HuH-7 (cell line): ENCODE data around the gene SMIM26.

ENCODE experiments used
- DNase-seq: peaks from one replicate; pipeline ENCODE4 v3.0.0; 2011; ENCODE audit warnings: low spot score

Gene SMIM26

GRCh38 chr20:18585134-18585533 lies 17.9 kb downstream of the SMIM26 start:
- peak; percentile 42 for DNase-seq

DNA sequence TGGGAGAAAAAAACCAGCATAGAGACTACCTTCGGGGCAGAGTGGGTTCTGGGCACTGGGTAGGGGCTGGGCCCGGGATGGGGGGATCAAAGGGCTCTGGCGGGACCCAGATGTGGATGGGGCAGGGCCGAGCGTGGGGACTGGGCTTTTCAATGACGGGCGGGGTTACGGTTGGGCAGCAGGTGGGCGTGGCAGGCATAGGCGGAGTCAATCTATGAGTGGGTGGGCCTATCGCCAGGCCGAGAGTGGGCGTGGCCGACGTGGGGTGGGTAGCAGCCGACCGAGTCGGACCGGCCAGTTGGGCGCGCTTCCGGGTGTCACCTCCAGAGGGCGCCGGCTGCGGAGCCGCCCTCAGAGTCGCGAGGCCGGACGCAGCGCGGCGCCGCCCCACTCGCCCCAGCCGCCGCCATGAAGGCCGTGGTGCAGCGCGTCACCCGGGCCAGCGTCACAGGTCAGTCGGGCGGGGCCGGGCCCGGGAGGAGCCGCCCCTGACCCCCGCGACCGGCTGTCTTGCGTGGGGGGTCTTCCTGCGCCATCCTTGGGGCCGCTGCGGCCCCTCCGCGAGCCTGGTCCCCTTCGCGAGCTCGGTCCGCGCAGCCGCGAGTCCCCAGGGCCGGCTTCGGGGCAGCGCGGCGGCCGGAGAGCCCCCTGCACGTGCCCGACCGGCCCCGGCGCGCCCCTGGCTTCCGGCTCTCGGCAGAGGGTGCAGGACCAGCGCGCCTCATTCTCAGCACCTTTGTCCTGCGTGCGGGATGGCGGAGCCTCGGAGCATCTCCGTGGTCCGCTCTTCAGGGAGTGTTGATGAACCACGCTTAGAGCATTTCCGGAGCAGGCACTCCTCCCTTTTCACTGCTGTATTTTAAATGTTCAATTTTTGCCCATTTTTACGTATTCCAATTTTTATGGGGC lies 20.7 kb downstream of the SMIM26 start, which contains the start of gene DTD1:
Gene DTD1 (plus strand): TSS at position 390 of the 909 bp plus-strand sequence. CDS start 19 bp downstream, at position 409.
- DNase-seq, result peak; percentile 95

- peak; percentile 36 for DNase-seq
These were observed 21.3 kb downstream of the SMIM26 start for GRCh38 chr20:18588574-18588933.

- DNase-seq, result no peak
These were observed 22.9 kb downstream of the SMIM26 start for GRCh38 chr20:18589941-18590674.

DNA sequence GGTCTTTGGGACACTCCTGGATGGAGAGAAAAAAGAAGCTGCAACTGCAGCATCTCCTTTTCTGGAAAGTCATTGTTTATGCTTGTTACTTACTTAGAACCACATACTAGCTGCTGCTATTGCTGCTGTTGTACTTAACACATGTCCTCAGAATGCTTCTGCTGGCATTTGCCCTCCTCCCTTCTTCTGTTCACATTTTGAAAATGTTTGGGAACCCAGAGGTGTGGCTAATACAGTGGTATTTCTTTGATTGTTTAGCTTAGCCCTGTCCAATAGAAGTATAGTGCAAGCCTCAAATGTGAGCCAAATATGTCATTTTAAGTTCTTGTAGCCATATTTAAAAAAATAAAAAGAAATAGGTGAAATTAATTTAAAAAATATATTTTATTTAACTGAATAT lies 29.0 kb downstream of the SMIM26 start:
- no peak for DNase-seq

- no peak for DNase-seq
These were observed 42.5 kb downstream of the SMIM26 start for GRCh38 chr20:18609741-18610140.

DNA sequence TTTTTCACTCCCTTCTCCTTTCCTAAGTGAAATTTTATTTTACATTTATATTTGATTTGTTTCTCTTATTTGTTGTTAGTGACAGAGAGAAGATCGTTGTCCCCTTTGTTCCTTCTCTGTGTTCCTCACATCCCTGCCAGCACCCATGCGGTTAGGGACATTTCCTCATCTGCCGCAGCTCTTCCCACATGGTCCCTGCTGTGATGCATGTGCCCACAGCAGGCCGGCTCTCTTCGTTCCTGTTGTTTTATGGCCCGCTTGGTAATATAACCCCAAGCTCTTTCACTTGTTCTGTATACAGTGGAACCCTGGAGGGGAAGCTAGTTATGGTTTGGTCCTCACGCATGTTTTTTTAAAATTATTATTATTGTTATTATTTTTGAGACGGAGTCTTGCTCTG lies 44.3 kb downstream of the SMIM26 start:
- DNase-seq, result no peak

- DNase-seq, result no peak
These were observed 46.3 kb downstream of the SMIM26 start for GRCh38 chr20:18613553-18613952.

DNA sequence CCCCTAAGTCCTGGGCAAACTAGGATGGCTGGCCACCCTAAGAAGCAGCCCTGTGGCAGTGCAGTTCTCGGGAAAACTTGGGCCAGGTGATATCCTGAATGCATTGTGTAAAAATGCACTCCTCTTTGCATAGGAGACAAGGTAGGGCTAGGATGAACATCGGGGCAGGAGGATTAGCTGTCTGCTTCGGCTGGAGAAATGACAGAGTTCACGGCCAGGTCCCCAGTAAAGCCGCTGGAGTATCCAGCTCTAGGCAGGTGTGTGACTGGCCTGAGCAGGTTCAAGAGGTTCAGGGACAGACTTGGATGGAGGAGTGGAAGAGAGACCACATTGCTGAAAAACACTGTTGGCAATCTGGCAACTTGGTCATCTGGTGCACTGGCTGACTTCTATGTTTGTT lies 47.0 kb downstream of the SMIM26 start:
- no peak for DNase-seq

DNA sequence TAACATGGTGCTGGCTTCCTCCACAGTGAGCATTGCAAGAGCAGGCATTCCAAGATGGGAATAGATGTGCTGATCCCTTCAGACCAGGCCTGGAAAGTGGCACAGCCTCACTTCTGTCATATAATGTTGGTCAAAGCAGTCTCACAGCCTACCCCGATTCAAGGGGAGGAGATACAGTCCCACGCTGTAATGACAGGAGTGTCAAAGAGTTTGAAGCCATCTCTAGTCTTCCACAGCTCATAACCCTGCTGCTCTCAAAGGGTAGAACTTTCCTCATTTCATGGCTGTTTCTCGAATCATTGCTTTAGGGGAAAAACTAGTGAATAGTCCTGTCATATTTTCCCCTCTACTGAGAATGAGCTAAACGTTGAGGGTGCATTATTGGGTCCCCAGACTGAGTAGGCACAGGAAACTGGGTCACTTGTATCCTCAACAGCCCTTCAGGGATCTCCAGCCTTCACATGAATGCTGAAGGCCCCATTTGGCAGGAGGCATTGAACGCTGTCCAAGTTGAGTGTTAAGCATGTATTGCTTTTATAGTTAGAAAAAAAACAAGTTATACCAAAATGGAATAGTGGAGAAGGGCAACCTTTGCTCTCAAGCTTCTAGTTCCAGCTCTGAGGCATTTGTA lies 47.9 kb downstream of the SMIM26 start:
- no peak for DNase-seq
